Memory B cell (primary cell): ENCODE measurements around the gene POLR2F.
"Not testable (repeated sequence)": the region's sequence is repeated elsewhere in the genome, so short reads cannot be mapped to it uniquely, and the experiment has no call there.

ENCODE experiments used
- ATAC-seq: fragments of 150-1000 bp; cut with Tn5 transposase; 2 replicates; pipeline ENCODE4 v1.10.0; 2021; ENCODE audit warnings: low read depth, mild to moderate bottlenecking, moderate library complexity
- DNase-seq, 2 donors: peaks; one replicate each; pipeline ENCODE4 v3.0.0; 2022; ENCODE audit warnings: low spot score in 2 of 2
- H3K27ac Mint-ChIP-seq: one replicate; pipeline ENCODE4 v1.8.0; 2022; ENCODE audit warnings: mild to moderate bottlenecking, moderate library complexity, mixed read lengths
- H3K27me3 Mint-ChIP-seq: one replicate; pipeline ENCODE4 v1.8.0; 2022; ENCODE audit warnings: mixed read lengths
- H3K36me3 Mint-ChIP-seq: one replicate; pipeline ENCODE4 v1.8.0; 2022; ENCODE audit warnings: mild to moderate bottlenecking, mixed read lengths
- H3K4me1 Mint-ChIP-seq: one replicate; pipeline ENCODE4 v1.8.0; 2022; ENCODE audit warnings: mixed read lengths
- H3K4me3 Mint-ChIP-seq: one replicate; pipeline ENCODE4 v1.8.0; 2022; ENCODE audit warnings: mild to moderate bottlenecking, moderate library complexity, mixed read lengths
- H3K9me3 Mint-ChIP-seq: one replicate; pipeline ENCODE4 v1.8.0; 2022; ENCODE audit warnings: mixed read lengths

The POLR2F gene

GRCh38 chr22:37973271-37974170 is 20.0 kb downstream of the POLR2F start:
- Mint-ChIP-seq H3K9me3 (no peaks in the 10 kb centered on the region), H3K4me1 (peaks cover 5% of the 10 kb centered on the region), H3K36me3 (peaks cover 29% of the 10 kb centered on the region), H3K4me3 (no peak overlapping the region), H3K27ac (no peak overlapping the region), H3K27me3 (no peaks in the 10 kb centered on the region)
- ATAC-seq (no peak), DNase-seq (no peak)

DNA sequence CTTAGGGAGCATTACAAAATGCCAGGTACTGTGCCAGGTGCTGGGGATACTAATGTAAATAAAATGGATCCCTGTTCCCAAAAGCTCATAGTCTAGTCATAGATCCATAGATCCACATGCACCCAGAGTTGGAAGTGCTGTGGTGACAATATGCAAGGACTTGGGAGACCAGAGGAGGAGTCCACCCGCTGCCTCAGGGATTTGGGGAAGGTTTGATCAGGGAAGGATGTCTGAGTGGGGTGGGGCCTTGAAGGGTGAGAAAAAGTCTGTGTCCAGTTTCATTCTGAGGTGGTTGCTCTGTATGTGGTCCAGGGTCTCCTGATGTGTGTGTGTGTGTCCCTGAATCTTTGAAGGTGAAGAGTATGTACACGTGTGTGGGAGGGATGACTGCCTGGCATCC is 21.7 kb downstream of the POLR2F start:
- H3K27ac Mint-ChIP-seq, result no peak overlapping the region
- peaks cover 26% of the 10 kb centered on the region for H3K36me3 Mint-ChIP-seq
- H3K4me1 Mint-ChIP-seq, result peaks cover 3% of the 10 kb centered on the region
- H3K9me3 Mint-ChIP-seq, result no peaks in the 10 kb centered on the region
- DNase-seq (no peak), ATAC-seq (no peak)
- H3K27me3 Mint-ChIP-seq, result no peaks in the 10 kb centered on the region
- no peak overlapping the region for H3K4me3 Mint-ChIP-seq

GRCh38 chr22:37976022-37976421 is 22.5 kb downstream of the POLR2F start:
- DNase-seq, H3K4me1 Mint-ChIP-seq, ATAC-seq, H3K4me3 Mint-ChIP-seq, H3K9me3 Mint-ChIP-seq, H3K27ac Mint-ChIP-seq, H3K27me3 Mint-ChIP-seq: not testable (repeated sequence)
- peaks cover 26% of the 10 kb centered on the region for H3K36me3 Mint-ChIP-seq

GRCh38 chr22:37976547-37976946 is 23.0 kb downstream of the POLR2F start:
- H3K27ac Mint-ChIP-seq, result no peak overlapping the region
- no peak overlapping the region for H3K4me3 Mint-ChIP-seq
- no peaks in the 10 kb centered on the region for H3K9me3 Mint-ChIP-seq
- H3K4me1 Mint-ChIP-seq, result peaks cover 3% of the 10 kb centered on the region
- no peaks in the 10 kb centered on the region for H3K27me3 Mint-ChIP-seq
- DNase-seq (no peak), ATAC-seq (no peak)
- H3K36me3 Mint-ChIP-seq, result peaks cover 22% of the 10 kb centered on the region

DNA sequence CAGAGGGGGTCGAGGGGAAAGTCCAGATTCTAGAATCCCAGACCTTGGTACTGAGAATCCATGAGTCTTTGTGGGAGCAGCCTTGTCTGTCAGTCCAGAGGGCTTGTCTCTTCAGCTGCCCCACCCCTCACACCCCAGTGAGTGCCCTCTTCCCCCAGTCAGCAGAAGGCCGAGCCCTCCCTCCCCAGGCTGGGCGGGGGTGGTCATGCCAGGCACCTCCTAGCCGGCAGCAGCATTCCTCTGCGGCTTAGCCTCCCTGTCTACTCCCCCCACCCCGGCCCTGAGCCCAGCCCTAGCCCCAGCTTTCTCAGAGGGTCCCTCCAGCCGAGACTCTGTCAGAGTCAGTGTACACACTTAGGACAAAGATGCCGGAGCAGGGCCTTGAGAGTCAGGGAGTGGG is 26.3 kb downstream of the POLR2F start:
- H3K4me3 Mint-ChIP-seq, result no peak overlapping the region
- no peaks in the 10 kb centered on the region for H3K27me3 Mint-ChIP-seq
- peaks cover 1% of the 10 kb centered on the region for H3K4me1 Mint-ChIP-seq
- H3K9me3 Mint-ChIP-seq, result no peaks in the 10 kb centered on the region
- H3K36me3 Mint-ChIP-seq, result peaks cover 20% of the 10 kb centered on the region
- no peak overlapping the region for H3K27ac Mint-ChIP-seq
- ATAC-seq (no peak), DNase-seq (no peak)

GRCh38 chr22:37981282-37982011 is 27.9 kb downstream of the POLR2F start:
- H3K36me3 Mint-ChIP-seq, result peaks cover 9% of the 10 kb centered on the region
- no peak for DNase-seq
- no peaks in the 10 kb centered on the region for H3K4me1 Mint-ChIP-seq
- no peaks in the 10 kb centered on the region for H3K9me3 Mint-ChIP-seq
- H3K27me3 Mint-ChIP-seq, result no peaks in the 10 kb centered on the region
- no peak for ATAC-seq
- H3K4me3 Mint-ChIP-seq, result no peak overlapping the region
- H3K27ac Mint-ChIP-seq, result no peak overlapping the region

DNA sequence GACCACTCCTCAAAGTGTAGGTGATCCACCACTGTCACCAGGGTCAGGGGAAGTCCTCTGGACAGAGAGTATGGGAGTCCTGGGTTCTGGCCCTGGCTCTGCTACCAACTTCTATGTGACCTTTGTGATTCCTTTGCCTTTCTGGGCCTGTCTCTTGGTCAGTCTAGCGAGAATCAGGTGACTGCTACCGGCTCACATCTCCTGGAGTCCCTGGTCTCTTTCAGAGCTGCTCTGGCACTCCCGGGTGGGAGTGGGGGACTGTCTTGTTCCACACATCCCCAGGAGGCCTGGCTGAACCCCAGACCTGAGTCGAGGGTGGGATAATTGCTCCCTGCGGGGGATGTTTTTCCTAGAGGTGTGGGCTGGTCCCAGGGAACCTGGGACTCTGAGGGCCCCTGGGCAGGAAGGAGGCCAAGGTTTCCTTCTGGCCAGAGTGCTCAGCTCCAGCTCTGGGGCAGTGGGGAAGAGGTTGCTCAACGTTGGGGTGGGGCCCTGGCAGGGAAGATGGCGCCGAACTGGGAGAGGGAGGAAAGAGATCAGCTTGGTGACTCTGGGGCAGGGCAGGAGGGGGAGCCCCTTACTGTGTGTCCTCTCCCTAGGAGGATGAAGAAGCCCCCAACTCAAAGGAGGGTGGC is 28.8 kb downstream of the POLR2F start:
- DNase-seq (no peak), ATAC-seq (no peak)
- H3K36me3 Mint-ChIP-seq, result peaks cover 7% of the 10 kb centered on the region
- no peak overlapping the region for H3K4me3 Mint-ChIP-seq
- no peaks in the 10 kb centered on the region for H3K27me3 Mint-ChIP-seq
- no peaks in the 10 kb centered on the region for H3K4me1 Mint-ChIP-seq
- H3K27ac Mint-ChIP-seq, result no peak overlapping the region
- no peaks in the 10 kb centered on the region for H3K9me3 Mint-ChIP-seq

GRCh38 chr22:37982938-37983859 is 29.7 kb downstream of the POLR2F start:
- Mint-ChIP-seq H3K9me3 (no peaks in the 10 kb centered on the region), H3K36me3 (peaks cover 5% of the 10 kb centered on the region), H3K4me3 (no peak overlapping the region), H3K27me3 (no peaks in the 10 kb centered on the region), H3K27ac (no peak overlapping the region), H3K4me1 (no peaks in the 10 kb centered on the region)
- no peak for DNase-seq
- ATAC-seq, result no peak

DNA sequence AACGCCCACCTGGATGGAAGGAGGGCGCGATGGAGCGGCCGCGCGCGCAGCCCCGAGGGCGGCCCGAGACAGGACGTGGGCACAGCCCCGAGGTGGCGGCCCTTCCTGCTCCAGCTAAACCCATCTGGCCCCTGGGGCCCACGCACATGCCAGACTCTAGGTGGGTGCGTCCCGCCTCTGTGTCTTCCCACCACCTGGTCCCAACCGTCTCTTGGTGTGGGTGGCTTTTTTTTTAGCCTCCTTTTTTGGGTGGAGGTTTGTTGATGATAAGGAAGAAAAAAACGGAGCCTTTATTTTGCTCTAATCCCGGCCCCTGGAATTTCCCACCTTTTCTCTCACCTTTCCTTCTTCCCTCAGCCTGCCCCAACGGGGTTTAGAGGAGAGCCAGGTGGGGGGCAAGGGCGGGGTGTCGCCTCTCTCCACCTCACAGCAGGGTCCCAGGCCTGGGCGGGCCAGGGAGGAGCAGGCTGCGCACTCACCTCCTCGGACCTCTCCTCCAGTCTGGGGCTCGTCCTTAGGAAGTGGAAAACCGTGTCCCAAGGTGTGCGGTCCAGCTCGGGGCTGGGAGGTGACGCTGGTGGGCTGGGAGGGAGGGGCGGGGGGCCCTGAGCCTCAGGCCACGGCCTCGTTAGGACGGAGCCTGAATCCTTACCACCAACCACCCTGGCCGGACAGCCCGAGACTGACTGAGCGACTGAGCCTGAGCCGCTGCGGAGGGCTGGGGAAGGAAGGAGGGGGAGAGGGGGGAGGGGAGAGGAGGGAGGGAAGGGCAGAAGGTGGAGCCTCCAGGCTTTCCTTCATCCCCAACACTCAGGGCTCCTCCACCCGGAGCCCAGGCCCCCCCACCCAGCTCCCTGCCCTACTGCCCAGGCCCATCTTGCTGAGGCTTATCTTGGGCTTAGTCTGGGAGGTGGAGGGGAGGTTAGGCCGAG is 30.6 kb downstream of the POLR2F start, which contains the start of gene SOX10:
SOX10 (minus strand) TSS at position 696 of the 932 bp plus-strand sequence. CDS start 771 bp downstream, outside the sequence.
- H3K36me3 Mint-ChIP-seq, result peaks cover 5% of the 10 kb centered on the region
- no peaks in the 10 kb centered on the region for H3K27me3 Mint-ChIP-seq
- H3K27ac Mint-ChIP-seq, result no peak within 1 kb of the TSS
- H3K9me3 Mint-ChIP-seq, result no peaks in the 10 kb centered on the region
- DNase-seq, result no peak
- no peaks in the 10 kb centered on the region for H3K4me1 Mint-ChIP-seq
- H3K4me3 Mint-ChIP-seq, result no peak within 1 kb of the TSS
- no peak for ATAC-seq

- Mint-ChIP-seq H3K36me3 (peaks cover 5% of the 10 kb centered on the region), H3K9me3 (no peaks in the 10 kb centered on the region), H3K4me3 (no peak overlapping the region), H3K4me1 (no peaks in the 10 kb centered on the region), H3K27me3 (no peaks in the 10 kb centered on the region), H3K27ac (no peak overlapping the region)
- ATAC-seq (no peak), DNase-seq (no peak)
These were observed 31.6 kb downstream of the POLR2F start for GRCh38 chr22:37985050-37985585.

- Mint-ChIP-seq H3K9me3 (no peaks in the 10 kb centered on the region), H3K27me3 (no peaks in the 10 kb centered on the region), H3K27ac (no peak overlapping the region), H3K4me3 (no peak overlapping the region), H3K36me3 (peaks cover 5% of the 10 kb centered on the region), H3K4me1 (no peaks in the 10 kb centered on the region)
- ATAC-seq, result no peak
- no peak for DNase-seq
These were observed 32.3 kb downstream of the POLR2F start for GRCh38 chr22:37985751-37986281.

GRCh38 chr22:37986371-37986770 is 32.9 kb downstream of the POLR2F start:
- no peak for ATAC-seq
- no peak for DNase-seq
- no peaks in the 10 kb centered on the region for H3K27me3 Mint-ChIP-seq
- no peak overlapping the region for H3K27ac Mint-ChIP-seq
- no peak overlapping the region for H3K4me3 Mint-ChIP-seq
- peaks cover 5% of the 10 kb centered on the region for H3K36me3 Mint-ChIP-seq
- no peaks in the 10 kb centered on the region for H3K9me3 Mint-ChIP-seq
- H3K4me1 Mint-ChIP-seq, result no peaks in the 10 kb centered on the region
